ENCODE results near the gene ABTB2.
"Not testable (repeated sequence)": the region's sequence is repeated elsewhere in the genome, so short reads cannot be mapped to it uniquely, and the experiment has no call there.

Gene ABTB2

GRCh38 chr11:34260072-34260575, 97.7 kb downstream of the ABTB2 start:
- no peak for DNase-seq

DNA sequence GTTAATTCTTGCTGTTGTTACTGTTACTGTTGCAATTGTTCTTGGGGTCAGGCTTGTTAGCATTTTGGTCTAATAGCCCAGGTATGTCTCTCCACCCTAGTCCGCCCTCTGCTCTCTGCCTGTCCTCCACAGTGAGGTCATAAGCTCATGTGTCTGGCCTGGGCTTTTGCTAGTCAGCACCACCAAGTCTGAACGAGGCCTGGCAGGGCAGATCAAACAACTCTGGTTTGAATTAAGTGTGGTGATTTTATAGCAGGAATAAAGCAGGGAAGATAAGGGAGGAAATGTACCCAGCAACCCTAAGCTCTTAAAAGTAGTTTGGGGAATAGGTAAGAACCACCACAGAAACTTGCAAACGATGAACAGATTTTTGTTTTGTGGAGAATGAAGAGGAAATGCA, 98.7 kb downstream of the ABTB2 start:
- DNase-seq = no peak

DNA sequence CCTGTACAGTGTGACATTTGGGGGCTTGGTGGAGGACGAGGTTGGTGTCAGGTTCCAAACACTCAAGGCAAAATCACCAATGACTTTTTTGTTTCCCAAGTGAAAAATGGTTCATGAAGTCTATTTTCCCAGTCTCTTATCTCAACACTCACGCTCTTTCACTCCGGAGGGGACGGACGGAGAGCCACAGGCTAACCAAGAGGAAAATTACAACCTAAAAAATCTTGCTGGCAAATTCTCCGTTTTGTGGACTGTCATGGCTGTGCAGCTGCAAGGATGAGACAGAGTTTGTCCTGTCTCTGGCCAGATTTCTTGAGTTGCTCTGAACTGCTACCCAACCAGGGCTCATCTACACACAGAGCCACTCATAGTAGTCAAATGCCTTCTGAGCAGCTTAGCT, 101.2 kb downstream of the ABTB2 start:
- DNase-seq = no peak

- DNase-seq = no peak
These were observed 101.7 kb downstream of the ABTB2 start for GRCh38 chr11:34256150-34256549.

- DNase-seq = no peak
These were observed 102.7 kb downstream of the ABTB2 start for GRCh38 chr11:34255101-34255500.

GRCh38 chr11:34254011-34254410, 103.8 kb downstream of the ABTB2 start:
- no peak for DNase-seq

- no peak for DNase-seq
These were observed 105.2 kb downstream of the ABTB2 start for GRCh38 chr11:34252651-34253050.

DNA sequence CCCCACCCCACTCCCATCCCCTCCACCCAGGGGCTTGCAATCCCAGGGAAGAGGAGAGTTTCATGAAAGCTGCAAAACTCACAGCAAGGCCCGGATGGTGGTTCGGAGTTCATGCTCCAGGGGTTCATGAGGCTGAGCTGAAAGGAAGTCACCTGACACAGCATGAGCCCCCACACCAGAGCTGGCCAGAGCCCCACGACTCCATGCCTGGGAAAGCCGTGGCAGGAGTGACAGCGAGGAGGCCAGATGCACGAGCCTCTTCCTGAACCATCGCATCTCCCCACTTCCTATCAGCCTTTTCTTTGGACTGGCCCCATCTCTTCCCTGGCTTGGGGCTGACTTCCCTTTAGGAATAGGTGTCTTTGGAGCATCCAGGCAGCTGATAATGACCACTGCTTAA, 105.8 kb downstream of the ABTB2 start:
- DNase-seq = no peak

DNA sequence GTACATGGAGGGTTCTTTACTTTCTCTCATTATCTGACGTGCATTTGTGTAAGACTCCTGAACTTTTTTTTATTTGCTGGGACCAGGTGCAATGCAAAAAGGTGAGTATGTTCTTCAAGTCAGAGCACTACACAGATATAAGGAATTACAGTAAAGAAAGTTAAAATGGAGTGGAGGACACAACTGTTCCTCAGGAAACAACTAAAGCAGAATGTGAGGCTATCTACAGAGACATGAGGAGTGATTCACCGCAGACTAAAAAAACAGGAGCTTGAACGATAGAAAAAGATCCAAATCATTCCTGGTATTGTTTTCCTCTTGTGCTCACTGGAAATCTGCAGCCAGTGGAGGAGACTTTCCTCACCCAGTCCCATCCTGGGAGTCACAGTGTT, 106.2 kb downstream of the ABTB2 start:
- peak; percentile 37 for DNase-seq

DNA sequence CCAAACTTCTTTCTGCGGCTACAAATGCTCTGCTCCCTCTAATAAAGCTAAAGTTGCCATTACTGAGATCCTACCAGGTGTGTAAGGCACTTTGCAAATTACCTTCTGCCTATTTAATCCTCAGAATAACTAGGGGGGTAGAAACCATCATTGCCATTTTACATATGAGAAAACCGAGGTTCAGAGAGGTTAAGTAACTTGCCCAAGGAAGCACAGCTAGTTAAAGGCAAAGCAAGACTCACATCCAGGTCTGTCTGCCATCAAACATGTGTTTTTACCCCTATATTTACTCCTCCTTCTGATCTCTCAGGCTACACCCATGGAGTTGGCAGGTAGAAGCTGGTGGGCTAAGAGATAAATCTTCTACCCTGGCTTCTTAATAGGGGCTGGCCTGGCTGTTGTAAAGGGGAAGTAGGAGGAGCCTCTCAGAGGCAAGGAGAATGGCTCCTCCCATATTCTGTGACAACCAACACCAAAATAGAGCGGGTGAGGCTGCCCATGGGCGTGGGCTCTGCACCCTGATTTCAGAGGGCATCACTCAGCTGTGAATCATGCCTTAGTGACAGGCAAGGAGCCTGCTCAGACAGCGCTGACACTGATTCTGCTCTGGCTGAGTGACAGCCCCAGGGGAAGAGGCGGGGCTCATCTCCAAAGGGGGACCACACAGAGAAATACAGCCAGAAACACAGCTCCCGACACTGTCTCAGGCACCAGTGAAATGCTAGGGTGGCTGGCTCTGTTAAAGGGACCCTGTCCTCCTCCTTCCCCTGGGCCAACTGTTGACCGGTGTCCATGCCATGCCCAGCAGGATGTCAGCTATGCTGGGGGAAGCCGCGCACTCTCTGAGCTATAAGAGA, 106.8 kb downstream of the ABTB2 start:
- peak; percentile 35 for DNase-seq

GRCh38 chr11:34250211-34250610, 107.6 kb downstream of the ABTB2 start:
- no peak for DNase-seq

DNA sequence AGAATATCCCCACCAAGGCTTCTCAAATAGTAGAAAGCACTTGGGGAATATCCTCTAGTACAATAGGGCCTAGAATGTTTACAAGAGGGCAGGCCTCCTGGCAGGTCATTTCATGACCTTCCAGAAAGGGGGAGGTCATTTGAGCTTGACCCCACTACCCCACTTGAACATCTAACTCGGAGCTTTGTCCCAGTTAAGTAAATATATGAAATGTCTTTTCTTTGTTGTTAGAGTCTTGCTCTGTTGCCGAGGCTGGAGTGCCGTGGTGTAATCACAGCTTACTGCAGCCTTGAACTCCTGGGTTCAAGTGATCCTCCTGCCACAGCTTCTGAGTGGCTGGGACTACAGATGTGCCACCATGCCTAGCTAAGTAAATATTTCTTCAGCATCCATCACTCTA, 108.4 kb downstream of the ABTB2 start:
- DNase-seq = no peak

- not testable (repeated sequence) for DNase-seq
These were observed 111.3 kb downstream of the ABTB2 start for GRCh38 chr11:34246511-34246910.

- no peak for DNase-seq
These were observed 112.8 kb downstream of the ABTB2 start for GRCh38 chr11:34245041-34245440.

DNA sequence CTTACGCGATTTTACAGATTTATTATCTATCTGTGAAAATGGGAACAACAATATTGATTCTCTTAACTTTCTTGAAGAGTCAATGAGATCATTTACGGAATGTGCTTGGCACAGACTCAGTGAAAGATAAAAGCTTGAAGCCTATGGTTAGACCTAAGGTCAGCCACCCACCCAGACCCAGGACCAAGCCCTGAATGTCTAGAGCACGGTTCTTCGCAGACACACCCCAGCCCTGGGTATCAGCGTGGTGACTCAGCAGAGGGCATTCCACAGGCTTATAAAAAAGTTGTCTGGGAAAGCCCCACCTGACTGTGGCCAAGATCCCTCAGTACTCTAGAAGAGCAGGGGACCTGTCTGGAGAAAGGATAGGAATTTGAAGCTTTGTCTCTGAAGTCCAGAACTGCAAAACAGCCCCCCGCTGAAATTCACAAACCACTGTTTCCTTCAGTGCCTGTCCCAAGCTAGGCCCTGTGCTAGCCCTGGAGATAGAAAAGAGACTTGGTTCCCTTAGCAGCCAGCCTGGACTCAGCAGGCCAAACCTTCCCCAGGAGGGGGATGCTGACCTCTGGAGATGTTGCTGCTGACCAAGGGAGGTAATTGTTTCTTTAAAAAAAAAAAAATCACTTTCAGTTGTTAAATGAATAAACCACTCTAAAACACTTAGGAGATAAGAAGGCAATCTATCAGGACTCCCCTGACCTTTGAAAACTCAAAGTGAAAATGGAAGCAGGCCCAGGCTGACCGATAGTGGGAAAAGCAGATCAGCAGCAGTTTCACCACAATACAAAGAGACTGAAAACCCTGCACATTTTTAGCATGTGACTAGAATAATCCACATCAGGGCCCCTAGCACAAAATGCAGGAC, 114.0 kb downstream of the ABTB2 start:
- DNase-seq = peak; percentile 59

DNA sequence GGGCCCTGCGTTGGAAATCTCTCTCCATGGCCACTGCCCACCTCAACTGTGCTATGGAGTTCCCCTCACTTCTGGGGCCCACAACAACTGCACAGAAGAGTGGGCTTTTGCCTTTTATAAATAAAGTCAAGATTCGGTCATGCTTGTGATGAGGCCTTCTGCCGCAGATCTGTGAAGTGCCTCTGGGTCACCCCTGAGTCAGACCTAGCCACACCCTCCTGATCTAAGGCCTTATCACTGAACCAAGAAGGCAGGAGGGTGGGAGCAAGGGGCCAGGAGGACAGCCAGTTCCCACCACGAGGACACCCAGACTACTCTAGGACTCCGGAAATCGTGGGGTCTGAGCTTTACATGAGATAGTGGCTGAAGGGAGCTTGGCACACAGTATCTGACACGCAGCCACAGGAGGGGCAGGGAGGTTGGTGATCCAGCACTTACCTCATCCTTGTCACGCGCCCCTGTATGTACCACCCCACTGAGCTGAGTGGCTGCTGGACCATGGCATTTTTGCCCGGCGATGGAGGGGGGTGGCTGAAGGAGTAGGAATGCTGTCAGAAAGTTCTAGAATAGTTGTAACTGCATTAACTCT, 115.7 kb downstream of the ABTB2 start:
- DNase-seq = no peak

DNA sequence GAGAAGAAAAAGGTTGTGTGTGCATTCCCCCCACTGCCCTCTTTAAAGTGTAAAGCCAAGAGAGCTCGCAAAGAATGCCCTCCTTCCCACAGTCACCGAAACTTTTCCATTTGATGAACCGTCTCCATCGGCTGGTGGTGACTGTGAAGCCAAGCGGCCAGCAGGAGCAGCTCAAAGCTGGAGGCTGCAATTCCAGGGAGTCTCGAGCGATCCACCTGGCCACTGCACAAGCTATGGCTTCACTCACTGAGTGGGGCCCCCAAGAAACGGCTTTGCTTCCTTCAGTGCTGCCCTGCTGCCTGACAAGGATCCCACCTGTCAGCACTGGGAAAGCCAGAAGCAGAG, 117.7 kb downstream of the ABTB2 start:
- no peak for DNase-seq

DNA sequence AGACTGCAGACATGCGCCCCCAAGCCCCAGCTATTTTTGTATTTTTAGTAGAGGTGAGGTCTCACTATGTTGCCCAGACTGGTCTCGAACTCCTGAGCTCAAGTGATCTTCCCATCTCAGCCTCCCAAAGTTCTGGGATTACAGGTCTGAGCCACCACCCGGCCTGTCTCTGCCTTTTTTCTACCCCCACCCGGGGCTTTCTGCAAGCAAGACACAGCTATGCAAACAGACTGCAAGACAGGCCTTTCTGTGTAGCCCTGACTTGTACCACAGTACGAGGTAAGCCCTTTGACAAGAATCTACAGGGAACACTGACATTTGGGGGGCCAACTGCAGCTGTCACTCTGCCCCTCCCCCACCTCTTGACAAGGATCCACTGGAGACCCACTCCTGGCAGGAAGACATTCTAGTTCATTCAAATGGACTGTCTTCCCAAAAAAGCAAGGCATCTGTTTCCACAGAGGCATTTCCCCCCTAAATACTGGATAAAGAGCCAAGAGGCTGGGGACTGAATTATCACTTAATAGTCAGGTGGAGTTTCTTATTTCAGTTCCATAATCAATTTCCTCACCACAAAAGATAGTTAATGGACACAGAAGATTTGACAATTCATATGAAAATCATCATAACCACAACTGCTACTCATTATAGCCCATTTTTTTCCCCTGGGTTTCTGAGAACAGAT, 118.2 kb downstream of the ABTB2 start:
- DNase-seq = no peak

DNA sequence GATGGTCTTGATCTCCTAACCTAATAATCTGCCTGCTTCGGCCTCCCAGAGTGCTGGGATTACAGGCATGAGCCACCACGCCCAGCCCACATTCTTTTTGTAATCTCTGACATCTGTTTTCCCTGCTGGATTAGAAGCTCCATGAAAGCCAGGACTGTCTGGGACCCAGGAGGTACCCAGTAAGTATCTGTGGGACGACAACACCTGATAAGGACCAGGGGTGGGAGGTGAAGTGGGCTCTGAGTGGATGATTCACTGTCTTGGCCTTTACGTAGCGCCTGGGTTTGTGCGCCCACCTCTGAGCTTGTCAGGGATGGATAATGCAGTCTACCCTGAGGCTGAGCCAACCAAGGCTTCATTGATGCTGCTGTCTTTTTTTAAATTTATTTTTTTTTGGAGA, 118.8 kb downstream of the ABTB2 start:
- DNase-seq = peak; percentile 18

- DNase-seq = peak; percentile 21
These were observed 119.3 kb downstream of the ABTB2 start for GRCh38 chr11:34238533-34238932.

DNA sequence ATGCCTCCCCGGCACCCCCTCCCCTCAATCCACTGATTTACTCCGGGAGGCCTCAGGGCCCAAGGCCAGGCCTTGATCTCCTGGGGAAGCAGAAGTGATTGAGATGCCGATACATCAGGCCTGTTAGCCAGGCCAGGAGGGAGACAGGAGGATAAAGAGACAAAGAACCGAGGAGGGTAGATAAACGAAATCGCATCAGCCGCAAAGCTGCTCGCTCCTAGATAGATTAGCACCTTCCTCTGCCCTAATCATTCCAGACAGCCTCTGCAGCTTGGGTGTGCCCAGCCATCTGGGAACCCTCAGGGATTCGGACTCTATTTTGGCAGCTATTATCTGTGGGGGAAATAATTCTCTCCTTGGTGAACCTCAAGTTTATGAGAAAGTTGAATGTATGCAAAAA, 121.2 kb downstream of the ABTB2 start:
- no peak for DNase-seq

DNA sequence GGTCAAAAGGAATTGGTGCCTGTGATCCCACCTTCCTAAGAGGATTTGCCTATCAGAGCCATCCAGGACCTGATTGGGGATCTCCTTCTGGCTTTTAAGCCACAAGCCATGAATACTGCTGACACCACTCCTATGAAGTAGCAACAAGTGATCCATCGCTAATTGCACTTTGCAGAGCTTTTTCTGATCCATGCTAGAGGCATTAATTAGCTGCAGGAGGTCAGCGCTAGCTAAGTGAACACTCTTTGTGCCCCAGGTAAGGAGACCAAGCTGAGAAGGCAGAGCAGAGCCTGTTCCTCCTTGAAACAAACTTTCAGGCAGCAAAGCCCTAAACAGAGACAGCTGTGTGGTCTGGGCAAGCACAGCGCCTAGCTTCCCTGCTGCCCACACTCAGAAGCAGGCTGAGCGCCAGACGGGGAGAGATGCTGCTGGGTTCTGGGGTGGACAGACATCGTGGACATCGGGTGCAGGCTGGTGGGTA, 122.2 kb downstream of the ABTB2 start:
- no peak for DNase-seq

DNA sequence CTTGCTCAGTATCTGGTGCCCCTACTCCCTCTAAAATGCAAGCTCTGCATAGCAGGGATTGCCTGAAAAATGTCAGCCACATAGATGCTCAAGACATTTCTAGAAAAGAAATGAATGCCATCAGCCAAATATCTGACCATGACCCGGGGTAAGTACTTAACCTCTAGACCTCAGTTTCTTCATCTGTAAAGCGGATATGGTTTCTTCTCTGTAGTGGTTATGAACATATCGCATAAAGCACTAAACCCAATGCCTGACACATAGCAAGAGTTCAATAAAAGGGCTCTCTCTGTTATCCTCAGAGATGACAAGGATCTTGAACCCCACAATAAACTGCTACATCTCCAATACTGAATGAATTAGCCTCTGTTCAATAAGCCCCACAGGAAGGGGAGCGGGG, 122.6 kb downstream of the ABTB2 start:
- no peak for DNase-seq
